SIG-M5 treated with dmso at 0.1 percent for 504 hours (cell line): ENCODE results near the gene SFMBT2.
"Not testable (repeated sequence)": the region's sequence is repeated elsewhere in the genome, so short reads cannot be mapped to it uniquely, and the experiment has no call there.

ENCODE experiments used
- DNase-seq: peaks from one replicate; lab custom pipeline; 2025; ENCODE audit not compliant: unreplicated experiment; lab: John Stamatoyannopoulos, UW

SFMBT2 gene

GRCh38 chr10:7301006-7301778, 109.6 kb downstream of the SFMBT2 start:
- peak; percentile 34 for DNase-seq

- DNase-seq: no peak
These were observed 110.4 kb downstream of the SFMBT2 start for GRCh38 chr10:7300384-7300971.

GRCh38 chr10:7299601-7300325, 111.1 kb downstream of the SFMBT2 start:
- DNase-seq: not testable (repeated sequence)

- DNase-seq: no peak
These were observed 112.3 kb downstream of the SFMBT2 start for GRCh38 chr10:7298495-7298894.

- no peak for DNase-seq
These were observed 113.7 kb downstream of the SFMBT2 start for GRCh38 chr10:7297094-7297493.

- DNase-seq: no peak
These were observed 114.2 kb downstream of the SFMBT2 start for GRCh38 chr10:7296648-7297047.

GRCh38 chr10:7296076-7296475, 114.8 kb downstream of the SFMBT2 start:
- DNase-seq: no peak

GRCh38 chr10:7293378-7293920, 117.4 kb downstream of the SFMBT2 start:
- no peak for DNase-seq

- no peak for DNase-seq
These were observed 119.2 kb downstream of the SFMBT2 start for GRCh38 chr10:7291487-7292270.

- peak; percentile 31 for DNase-seq
These were observed 122.7 kb downstream of the SFMBT2 start for GRCh38 chr10:7288060-7288690.

GRCh38 chr10:7287377-7287776, 123.5 kb downstream of the SFMBT2 start:
- DNase-seq: no peak

GRCh38 chr10:7285522-7286322, 125.1 kb downstream of the SFMBT2 start:
- peak; percentile 12 for DNase-seq

- no peak for DNase-seq
These were observed 127.6 kb downstream of the SFMBT2 start for GRCh38 chr10:7283246-7283645.

- no peak for DNase-seq
These were observed 128.4 kb downstream of the SFMBT2 start for GRCh38 chr10:7282457-7282856.

- no peak for DNase-seq
These were observed 129.4 kb downstream of the SFMBT2 start for GRCh38 chr10:7281429-7281828.

- no peak for DNase-seq
These were observed 131.5 kb downstream of the SFMBT2 start for GRCh38 chr10:7279303-7279702.

- no peak for DNase-seq
These were observed 133.0 kb downstream of the SFMBT2 start for GRCh38 chr10:7277867-7278266.

GRCh38 chr10:7277432-7277831, 133.4 kb downstream of the SFMBT2 start:
- no peak for DNase-seq

GRCh38 chr10:7275761-7276440, 134.9 kb downstream of the SFMBT2 start:
- no peak for DNase-seq
